ENCODE measurements around the gene RABGAP1L.

DNA sequence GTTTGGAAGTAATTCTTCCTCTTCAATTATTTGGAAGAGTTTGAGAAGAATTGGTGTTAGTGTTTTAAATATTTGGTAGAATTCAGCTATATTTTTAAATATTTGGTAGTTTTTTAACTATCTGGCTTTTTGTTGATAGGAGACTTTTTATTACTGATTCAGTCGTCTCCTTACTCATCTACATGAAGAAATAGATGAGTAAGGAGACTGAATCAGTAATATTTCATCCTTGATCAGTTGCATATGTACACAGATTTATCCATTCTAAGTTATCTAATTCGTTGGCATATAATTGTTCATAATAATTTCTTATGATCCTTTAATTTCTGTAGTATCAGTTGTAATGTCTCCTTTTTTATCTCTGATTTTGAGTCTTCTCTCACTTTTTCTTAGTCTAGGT, 512.5 kb downstream of the RABGAP1L start:
- no peak for TF ChIP-seq CTCF (IDR thresholded peaks at IDR 0.05; ENCODE audit: low read depth, low read length)
- TF ChIP-seq EZH2phosphoT487 (IDR thresholded peaks at IDR 0.05; ENCODE audit: low read depth), result no peak
